Tibial artery (tissue), 4 donors: ENCODE data around the gene NUPR2.
"Not testable (repeated sequence)": the region's sequence is repeated elsewhere in the genome, so short reads cannot be mapped to it uniquely, and the experiment has no call there.

Source experiments
- DNase-seq, 2 donors: peaks; one replicate each; pipeline ENCODE4 v3.0.0-alpha.2; 2019
- H3K27ac ChIP-seq, 2 donors: fragments of 200-600 bp; sonication (generic) in 1 of 2; 1 replicate in 1 of 2; 2 replicates in 1 of 2; pipeline ENCODE4 v1.5.1; 2018 to 2019; ENCODE audit warnings: mild to moderate bottlenecking in 1 of 2
- H3K27me3 ChIP-seq, 2 donors: fragments of 200-600 bp; sonication (generic) in 1 of 2; one replicate each; pipeline versions ENCODE4 v1.5.1 to v1.6.0; 2016 to 2019
- H3K36me3 ChIP-seq, 3 donors: fragments of 200-600 bp; sonication (generic) in 2 of 3; one replicate each; pipeline ENCODE4 v1.5.1; 2016 to 2019; ENCODE audit warnings: mild to moderate bottlenecking in 2 of 3
- H3K4me1 ChIP-seq, 4 donors: fragments of 200-600 bp; sonication (generic) in 2 of 4; 1 replicate in 3 of 4; 2 replicates in 1 of 4; pipeline ENCODE4 v1.5.1; 2016 to 2019
- H3K4me3 ChIP-seq, 2 donors: fragments of 200-600 bp; sonication (generic) in 1 of 2; 1 replicate in 1 of 2; 2 replicates in 1 of 2; pipeline ENCODE4 v1.5.1; 2018 to 2019; ENCODE audit warnings: mild to moderate bottlenecking in 2 of 2
- H3K9me3 ChIP-seq, 3 donors: fragments of 200-600 bp; sonication (generic) in 1 of 3; one replicate each; pipeline ENCODE4 v1.5.1; 2016 to 2019
- intact Hi-C: fragments of 100-400 bp; cut with DNase I; formaldehyde crosslinking; loops from one replicate; pipeline ENCODE4 v1.15.0; 2023; ENCODE audit warnings: low total_unique reads
- TF ChIP-seq, protein P1 (sequence below), 2 experiments: fragments of 200-600 bp in 1 of 2; fragments of 450-650 bp in 1 of 2; IDR thresholded peaks; one replicate each; pipeline ENCODE4 v1.5.1; 2017 to 2019; ENCODE audit warnings: antibody characterized with exemption in 2 of 2, mild to moderate bottlenecking in 1 of 2, moderate library complexity in 1 of 2

Gene NUPR2

DNA sequence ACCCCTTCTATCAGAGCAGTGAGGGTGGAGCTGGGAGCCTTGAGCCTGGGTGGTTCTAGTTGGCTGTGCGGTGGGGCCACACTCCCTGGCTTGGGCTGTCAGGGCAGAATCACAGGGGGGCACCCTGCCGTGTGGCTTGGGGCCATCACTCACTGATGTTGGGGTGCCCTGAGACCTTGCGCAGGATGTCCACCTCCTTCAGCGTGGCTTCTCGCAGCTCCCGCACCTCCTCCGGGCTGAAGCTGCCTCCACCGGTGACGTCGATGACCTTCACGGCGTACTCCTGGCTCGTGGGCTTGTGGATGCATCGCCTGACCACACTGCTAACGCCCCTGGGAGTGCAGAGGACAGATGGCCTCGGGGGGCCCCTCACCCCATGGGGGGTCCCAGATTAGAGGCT is 28.8 kb downstream of the NUPR2 start:
- no peak for DNase-seq
- H3K4me3 ChIP-seq = no peak overlapping the region
- H3K27me3 ChIP-seq = no peaks in the 10 kb centered on the region
- peaks cover 18 to 47% (median 22%) of the 10 kb centered on the region in 3 donors for H3K36me3 ChIP-seq
- no peaks in the 10 kb centered on the region for H3K9me3 ChIP-seq
- TF ChIP-seq, protein P1, sequence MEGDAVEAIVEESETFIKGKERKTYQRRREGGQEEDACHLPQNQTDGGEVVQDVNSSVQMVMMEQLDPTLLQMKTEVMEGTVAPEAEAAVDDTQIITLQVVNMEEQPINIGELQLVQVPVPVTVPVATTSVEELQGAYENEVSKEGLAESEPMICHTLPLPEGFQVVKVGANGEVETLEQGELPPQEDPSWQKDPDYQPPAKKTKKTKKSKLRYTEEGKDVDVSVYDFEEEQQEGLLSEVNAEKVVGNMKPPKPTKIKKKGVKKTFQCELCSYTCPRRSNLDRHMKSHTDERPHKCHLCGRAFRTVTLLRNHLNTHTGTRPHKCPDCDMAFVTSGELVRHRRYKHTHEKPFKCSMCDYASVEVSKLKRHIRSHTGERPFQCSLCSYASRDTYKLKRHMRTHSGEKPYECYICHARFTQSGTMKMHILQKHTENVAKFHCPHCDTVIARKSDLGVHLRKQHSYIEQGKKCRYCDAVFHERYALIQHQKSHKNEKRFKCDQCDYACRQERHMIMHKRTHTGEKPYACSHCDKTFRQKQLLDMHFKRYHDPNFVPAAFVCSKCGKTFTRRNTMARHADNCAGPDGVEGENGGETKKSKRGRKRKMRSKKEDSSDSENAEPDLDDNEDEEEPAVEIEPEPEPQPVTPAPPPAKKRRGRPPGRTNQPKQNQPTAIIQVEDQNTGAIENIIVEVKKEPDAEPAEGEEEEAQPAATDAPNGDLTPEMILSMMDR (IDR thresholded peaks at IDR 0.05) = no peak
- peaks cover 0 to 38% (median 25%) of the 10 kb centered on the region in 4 donors for H3K4me1 ChIP-seq
- no peak overlapping the region for H3K27ac ChIP-seq
- intact Hi-C loops = no loop called here

DNA sequence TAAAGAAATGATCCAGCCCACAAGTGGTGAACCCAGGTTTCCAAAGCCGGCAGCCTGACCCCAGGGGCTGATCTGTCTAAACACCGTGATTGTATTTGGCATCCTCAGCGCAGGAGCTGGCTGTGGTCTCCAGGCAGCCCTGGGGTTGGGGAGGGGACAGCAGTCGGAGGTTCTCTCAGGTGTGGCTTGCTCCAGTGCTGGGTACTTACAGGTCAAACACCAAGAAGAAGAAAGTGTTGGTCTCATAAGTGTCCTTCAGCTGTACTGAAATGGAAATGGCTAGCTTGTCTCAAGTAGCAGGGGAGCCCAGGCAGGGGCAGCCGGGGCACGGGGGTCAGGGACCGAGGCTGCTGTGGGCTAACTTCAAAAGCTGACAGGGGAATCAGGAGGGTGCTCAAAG is 29.5 kb downstream of the NUPR2 start:
- TF ChIP-seq, protein P1 (IDR thresholded peaks at IDR 0.05) = no peak
- Histone ChIP-seq H3K4me1 (peaks cover 0 to 33% (median 19%) of the 10 kb centered on the region in 4 donors), H3K27me3 (no peaks in the 10 kb centered on the region), H3K27ac (no peak overlapping the region), H3K4me3 (no peak overlapping the region), H3K9me3 (no peaks in the 10 kb centered on the region), H3K36me3 (peaks cover 21 to 54% (median 22%) of the 10 kb centered on the region in 3 donors)
- intact Hi-C loops = no loop called here
- no peak for DNase-seq

DNA sequence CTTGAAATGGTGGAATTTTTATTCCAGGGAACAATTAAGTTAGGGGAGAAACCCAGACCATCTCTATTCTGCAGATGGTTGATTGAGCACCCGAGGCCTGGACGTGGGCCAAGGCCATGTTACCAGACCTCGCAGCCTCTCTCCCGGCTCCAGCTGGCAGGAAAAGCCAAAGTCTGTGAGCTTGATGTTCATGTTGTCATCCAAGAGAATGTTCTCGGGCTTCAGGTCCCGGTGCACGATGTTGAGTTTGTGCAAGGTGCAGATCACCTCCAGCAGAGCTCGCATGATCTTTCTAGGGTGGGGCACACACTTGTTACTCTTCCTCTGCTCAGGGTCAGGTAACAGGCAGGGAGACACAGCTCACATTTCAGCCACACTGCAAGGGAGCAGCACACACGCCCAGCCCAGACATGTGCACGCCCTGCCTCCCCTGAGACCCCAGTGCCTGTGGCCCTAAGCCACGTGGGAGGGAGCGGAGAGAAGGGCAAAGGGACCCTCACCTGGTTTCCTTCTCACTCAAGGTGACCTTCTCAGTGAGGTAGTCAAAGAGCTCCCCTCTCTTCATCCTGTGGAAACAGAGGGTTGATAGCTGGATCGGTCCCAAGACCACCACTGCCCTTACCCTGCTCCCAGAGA is 32.9 kb downstream of the NUPR2 start:
- H3K9me3 ChIP-seq = no peaks in the 10 kb centered on the region
- H3K36me3 ChIP-seq = peaks cover 17 to 58% (median 27%) of the 10 kb centered on the region in 3 donors
- peak overlapping the region; percentile 42 to 89 for H3K27ac ChIP-seq
- H3K4me1 ChIP-seq = peaks cover 0 to 53% (median 38%) of the 10 kb centered on the region in 4 donors
- H3K4me3 ChIP-seq = no peak overlapping the region
- TF ChIP-seq, protein P1 (IDR thresholded peaks at IDR 0.05) = no peak
- peak; percentile 52 to 80 for DNase-seq
- intact Hi-C loops = no loop called here
- no peaks in the 10 kb centered on the region for H3K27me3 ChIP-seq

DNA sequence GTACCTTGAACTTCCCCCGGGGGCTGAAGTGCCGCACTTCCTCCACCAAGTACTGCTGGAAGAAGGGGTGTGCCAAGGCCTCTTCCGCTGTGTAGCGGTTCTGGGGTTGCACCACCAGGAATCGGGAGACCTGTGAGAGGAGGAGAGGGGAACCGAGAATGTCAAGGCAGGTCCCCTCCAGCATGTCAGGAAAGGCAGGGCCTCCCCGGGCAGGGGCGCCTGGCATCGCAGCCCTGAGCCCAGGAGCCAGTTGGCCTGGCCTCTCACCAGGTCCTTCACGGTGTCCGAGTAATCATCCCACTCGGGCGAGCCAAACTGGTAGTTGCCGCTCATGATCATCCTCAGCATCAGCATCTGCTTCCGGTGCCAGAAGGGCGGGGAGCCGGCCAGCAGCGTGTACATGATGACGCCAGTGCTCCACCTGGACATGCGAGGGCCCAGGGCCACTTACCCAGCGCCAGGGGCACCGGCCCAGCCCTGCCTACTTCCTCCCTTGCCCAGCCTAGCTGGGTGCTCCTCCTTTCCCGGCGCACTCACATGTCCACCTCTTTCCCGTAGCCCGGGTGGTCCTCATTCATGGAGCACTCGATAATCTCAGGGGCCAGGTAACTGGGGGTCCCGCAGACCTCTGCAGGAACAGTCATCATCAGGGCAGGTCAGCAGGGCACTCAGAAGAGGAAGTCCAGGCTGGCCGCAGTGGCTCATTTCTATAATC is 34.4 kb downstream of the NUPR2 start:
- TF ChIP-seq, protein P1 (IDR thresholded peaks at IDR 0.05) = no peak
- no peaks in the 10 kb centered on the region for H3K9me3 ChIP-seq
- peaks cover 8 to 52% (median 22%) of the 10 kb centered on the region in 3 donors for H3K36me3 ChIP-seq
- no peaks in the 10 kb centered on the region for H3K27me3 ChIP-seq
- peaks cover 0 to 58% (median 42%) of the 10 kb centered on the region in 4 donors for H3K4me1 ChIP-seq
- H3K4me3 ChIP-seq = no peak overlapping the region
- intact Hi-C loops = no loop called here
- H3K27ac ChIP-seq = peak overlapping the region; percentile 81 to 89
- no peak for DNase-seq

DNA sequence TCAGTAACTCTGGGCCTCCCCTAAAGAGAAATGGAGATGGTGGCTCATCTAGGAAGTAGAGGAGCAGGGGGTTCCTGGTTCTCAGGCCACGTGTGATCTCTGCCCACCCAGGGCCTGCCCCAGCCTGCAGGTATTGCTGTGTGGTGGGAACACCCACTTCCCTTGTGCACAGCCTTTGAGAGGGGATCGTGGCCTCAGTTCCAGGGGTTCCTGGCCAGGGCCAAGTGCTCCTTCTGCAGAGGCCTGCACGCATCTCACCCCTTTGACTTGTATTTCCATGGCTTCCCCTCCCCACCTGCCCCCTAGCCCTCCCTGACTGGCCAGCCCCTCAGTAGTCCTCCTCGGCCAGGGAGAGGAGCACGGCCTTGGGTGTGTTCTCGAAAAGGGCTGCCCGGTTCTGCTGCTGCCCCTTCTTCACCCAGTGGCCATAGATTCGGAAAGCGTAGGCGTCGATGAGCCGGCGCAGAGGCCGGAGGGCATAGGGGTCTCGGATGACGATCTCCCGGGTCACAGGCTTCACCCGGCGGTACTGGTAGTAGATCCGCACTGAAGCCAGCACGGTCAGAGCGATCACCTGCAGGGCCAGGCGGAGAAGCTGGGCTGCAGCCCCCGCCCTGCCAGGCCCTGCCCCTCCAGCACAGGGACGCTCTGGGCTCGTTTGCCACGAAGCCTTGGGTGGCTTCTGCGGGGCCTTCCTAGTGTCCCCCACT is 35.3 kb downstream of the NUPR2 start:
- Histone ChIP-seq H3K4me1 (peaks cover 0 to 58% (median 42%) of the 10 kb centered on the region in 4 donors), H3K36me3 (peaks cover 0 to 44% (median 17%) of the 10 kb centered on the region in 3 donors), H3K27ac (peak overlapping the region; percentile 81 to 89)
- intact Hi-C loops, H3K4me3 ChIP-seq, H3K9me3 ChIP-seq, H3K27me3 ChIP-seq, DNase-seq: not testable (repeated sequence)
